Colonic mucosa (tissue), 4 donors: ENCODE data around the gene ADAD2. TPM values are rescaled to one million over a fixed set of nuclear protein-coding genes. Genes with fewer than 3 reads are reported as not detected.

ENCODE experiments used
- DNase-seq: peaks from one replicate; pipeline ENCODE4 v3.0.0-alpha.2; 2020
- H3K27ac ChIP-seq: fragments of 200-600 bp; one replicate; pipeline ENCODE4 v1.8.0; 2021
- H3K27me3 ChIP-seq: fragments of 200-600 bp; one replicate; pipeline ENCODE4 v1.8.0; 2021
- H3K36me3 ChIP-seq: fragments of 200-600 bp; one replicate; pipeline ENCODE4 v1.8.0; 2021
- H3K4me1 ChIP-seq: fragments of 200-600 bp; one replicate; pipeline ENCODE4 v1.8.0; 2021; ENCODE audit warnings: mild to moderate bottlenecking
- H3K4me3 ChIP-seq: fragments of 200-600 bp; one replicate; pipeline ENCODE4 v1.8.0; 2021
- H3K9ac ChIP-seq, 2 donors: one replicate each; pipeline ENCODE4 v1.7.0; 2013; ENCODE audit warnings: control low read depth in 2 of 2, low read depth in 2 of 2, low read length in 2 of 2
- H3K9me3 ChIP-seq: fragments of 200-600 bp; one replicate; pipeline ENCODE4 v1.8.0; 2021
- intact Hi-C: fragments of 100-400 bp; cut with DNase I; formaldehyde crosslinking; loops from one replicate; pipeline ENCODE4 v1.14.1; 2022
- total RNA-seq, 2 donors: library from RNA; stranded (reverse); fragmentation: NEBNext Ultra II Directional in 1 of 2; extraction: Animal tissue kit (Norgen Biotek cat#: 25700) in 1 of 2; gene quantifications; one replicate each; pipeline ENCODE4 v1.2.1, GENCODE V29; 2021
- TF ChIP-seq, protein P1 (sequence below): fragments of 200-600 bp; IDR thresholded peaks from one replicate; pipeline ENCODE4 v1.8.0; 2022; ENCODE audit warnings: antibody characterized with exemption, mild to moderate bottlenecking
- donor health status: healthy.
- donor health status: DM: no; HTN: no; CAD: no.
- donor health status: DM: no; HTN: no; CAD: no.

ADAD2 gene
- total RNA-seq, 2 donors from 2014 or later: not detected

DNA sequence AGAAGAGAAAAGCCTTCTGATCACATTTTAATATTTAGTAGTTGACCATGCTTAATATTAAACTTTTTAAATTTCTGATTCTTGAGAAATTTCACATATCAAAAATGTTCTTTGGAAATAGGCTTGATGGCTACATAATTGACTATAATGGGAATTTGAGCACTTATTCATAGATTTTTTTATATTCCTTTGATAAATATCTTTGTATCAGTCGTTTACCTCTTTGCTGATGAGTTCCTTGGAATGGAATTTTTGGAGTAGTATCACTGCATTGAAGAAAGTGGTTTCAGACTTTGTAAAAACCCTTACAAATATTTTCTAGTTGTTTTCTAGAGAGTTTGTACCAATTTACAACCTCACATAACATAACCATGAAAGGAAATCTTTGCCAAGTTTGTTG lies 31.2 kb upstream of the ADAD2 start:
- H3K9me3 ChIP-seq: no peaks in the 10 kb centered on the region
- H3K27ac ChIP-seq: no peak overlapping the region
- no peaks in the 10 kb centered on the region for H3K4me1 ChIP-seq
- DNase-seq: no peak
- intact Hi-C loops: no loop called here
- no peaks in the 10 kb centered on the region for H3K36me3 ChIP-seq
- no peak overlapping the region for H3K9ac ChIP-seq
- no peaks in the 10 kb centered on the region for H3K27me3 ChIP-seq
- no peak overlapping the region for H3K4me3 ChIP-seq
- TF ChIP-seq, protein P1, sequence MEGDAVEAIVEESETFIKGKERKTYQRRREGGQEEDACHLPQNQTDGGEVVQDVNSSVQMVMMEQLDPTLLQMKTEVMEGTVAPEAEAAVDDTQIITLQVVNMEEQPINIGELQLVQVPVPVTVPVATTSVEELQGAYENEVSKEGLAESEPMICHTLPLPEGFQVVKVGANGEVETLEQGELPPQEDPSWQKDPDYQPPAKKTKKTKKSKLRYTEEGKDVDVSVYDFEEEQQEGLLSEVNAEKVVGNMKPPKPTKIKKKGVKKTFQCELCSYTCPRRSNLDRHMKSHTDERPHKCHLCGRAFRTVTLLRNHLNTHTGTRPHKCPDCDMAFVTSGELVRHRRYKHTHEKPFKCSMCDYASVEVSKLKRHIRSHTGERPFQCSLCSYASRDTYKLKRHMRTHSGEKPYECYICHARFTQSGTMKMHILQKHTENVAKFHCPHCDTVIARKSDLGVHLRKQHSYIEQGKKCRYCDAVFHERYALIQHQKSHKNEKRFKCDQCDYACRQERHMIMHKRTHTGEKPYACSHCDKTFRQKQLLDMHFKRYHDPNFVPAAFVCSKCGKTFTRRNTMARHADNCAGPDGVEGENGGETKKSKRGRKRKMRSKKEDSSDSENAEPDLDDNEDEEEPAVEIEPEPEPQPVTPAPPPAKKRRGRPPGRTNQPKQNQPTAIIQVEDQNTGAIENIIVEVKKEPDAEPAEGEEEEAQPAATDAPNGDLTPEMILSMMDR: no peak

DNA sequence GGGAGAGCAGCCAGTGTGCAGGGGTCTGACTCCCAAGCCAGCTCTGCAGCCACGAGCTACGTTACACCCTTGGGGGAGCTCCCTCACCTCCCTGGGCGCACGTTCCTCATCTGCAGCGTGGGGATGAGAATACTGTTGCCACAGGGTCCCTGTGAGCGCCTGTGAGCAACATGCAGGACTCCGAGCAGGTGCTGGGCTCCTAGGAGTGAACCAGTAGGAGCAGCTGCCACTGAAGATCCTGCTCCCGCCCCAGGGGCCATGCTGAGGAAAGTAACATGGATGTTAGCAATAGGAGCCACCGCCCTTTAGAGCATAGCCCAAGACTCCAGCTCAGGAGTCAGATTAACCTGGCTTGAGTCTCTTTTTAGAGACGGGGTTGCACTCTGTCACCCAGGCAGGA lies 29.9 kb upstream of the ADAD2 start:
- intact Hi-C loops: no loop called here
- DNase-seq: no peak

DNA sequence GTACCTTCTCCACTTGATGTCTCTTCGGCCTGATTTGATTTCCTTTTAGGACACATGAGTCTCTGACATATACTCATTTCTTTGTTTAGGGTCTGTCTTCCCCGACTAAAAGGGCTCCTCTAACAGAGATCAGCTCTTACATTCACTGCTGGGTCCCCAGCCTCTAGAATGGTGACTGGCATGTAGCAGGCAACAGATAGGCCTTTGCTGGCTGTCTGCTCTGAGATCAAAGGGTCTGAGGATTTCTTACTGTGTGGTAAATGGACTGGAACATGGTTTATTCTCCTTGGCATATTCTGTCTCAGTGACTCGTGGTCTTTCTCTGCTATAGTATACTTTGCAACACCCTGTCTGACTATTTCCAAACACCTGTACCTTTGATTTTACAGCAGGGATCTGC lies 29.2 kb upstream of the ADAD2 start:
- H3K4me1 ChIP-seq: no peaks in the 10 kb centered on the region
- no peak overlapping the region for H3K4me3 ChIP-seq
- no peaks in the 10 kb centered on the region for H3K27me3 ChIP-seq
- H3K36me3 ChIP-seq: no peaks in the 10 kb centered on the region
- H3K27ac ChIP-seq: no peak overlapping the region
- H3K9ac ChIP-seq: no peak overlapping the region
- no peak for DNase-seq
- intact Hi-C loops: no loop called here
- no peaks in the 10 kb centered on the region for H3K9me3 ChIP-seq
- TF ChIP-seq, protein P1: no peak

More for the DNA sequence above, 29.9 kb upstream of the ADAD2 start:
- no peak overlapping the region for H3K9ac ChIP-seq
- no peak overlapping the region for H3K4me3 ChIP-seq
- no peaks in the 10 kb centered on the region for H3K4me1 ChIP-seq
- H3K36me3 ChIP-seq: no peaks in the 10 kb centered on the region
- no peak overlapping the region for H3K27ac ChIP-seq
- H3K9me3 ChIP-seq: no peaks in the 10 kb centered on the region
- no peaks in the 10 kb centered on the region for H3K27me3 ChIP-seq
- TF ChIP-seq, protein P1: no peak

DNA sequence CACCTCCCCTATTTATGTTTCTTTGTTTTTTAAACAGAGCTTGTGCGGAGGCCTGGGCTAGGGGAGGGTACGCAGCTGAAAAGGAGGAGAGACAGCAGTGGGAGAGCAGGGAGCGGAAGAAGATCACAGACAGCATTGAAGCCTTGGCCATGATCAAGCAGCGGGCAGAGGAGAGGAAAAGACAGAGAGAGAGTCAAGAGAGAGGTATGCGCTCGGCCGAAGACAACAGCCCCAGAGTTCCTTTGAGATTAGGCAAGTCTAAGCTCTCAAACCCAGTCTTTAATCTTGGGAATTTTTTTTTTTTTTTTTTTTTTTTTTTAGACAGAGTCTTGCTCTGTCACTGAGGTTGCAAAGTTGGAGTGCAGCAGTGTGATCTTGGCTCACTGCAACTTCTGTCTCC lies 25.2 kb upstream of the ADAD2 start:
- no peaks in the 10 kb centered on the region for H3K4me1 ChIP-seq
- no peaks in the 10 kb centered on the region for H3K9me3 ChIP-seq
- no peak overlapping the region for H3K9ac ChIP-seq
- H3K27me3 ChIP-seq: no peaks in the 10 kb centered on the region
- TF ChIP-seq, protein P1: no peak
- H3K4me3 ChIP-seq: no peak overlapping the region
- H3K27ac ChIP-seq: no peak overlapping the region
- H3K36me3 ChIP-seq: no peaks in the 10 kb centered on the region
- no peak for DNase-seq
- intact Hi-C loops: no loop called here

DNA sequence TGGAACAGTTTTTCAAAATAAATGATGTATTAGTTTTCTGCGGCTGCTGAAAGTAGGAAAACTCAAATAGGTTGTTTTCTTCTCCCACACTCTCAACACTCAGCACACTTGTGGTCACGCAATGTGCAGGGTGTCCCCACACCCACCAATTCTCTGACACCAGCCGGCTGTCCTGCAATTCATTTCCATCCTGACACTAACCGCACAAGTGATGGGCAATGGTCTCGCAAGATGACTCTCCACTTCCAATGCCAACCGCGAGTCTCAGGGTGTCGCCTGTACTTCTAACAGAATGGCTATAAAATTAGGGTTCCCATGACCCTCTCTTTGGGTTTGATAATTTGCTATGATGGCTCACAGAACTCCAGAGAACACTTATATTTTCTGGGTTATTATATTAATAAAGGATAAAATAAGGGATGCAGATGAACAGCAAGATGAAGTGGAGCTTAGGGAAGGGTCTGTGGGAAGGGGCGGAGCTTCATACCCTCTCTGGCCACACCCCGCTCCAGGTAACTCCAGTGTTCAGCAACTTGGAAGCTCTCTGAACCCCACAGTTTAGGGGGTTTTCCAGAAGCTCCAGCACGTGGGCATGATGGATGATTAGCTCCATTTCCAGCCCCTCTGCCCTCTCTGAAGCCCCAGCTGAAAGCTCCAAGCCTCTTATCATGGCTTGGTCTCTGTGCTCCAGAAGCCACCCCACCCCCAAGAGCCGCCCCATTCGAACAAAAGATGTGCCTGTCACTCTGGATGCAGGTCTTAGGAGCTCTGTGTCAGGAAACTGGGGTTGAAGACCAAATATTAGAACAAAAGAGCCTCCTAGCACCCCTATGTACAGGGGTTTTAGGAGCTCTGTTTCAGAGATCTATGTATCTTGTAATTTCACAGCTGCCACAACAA lies 23.9 kb upstream of the ADAD2 start:
- H3K9me3 ChIP-seq: no peaks in the 10 kb centered on the region
- DNase-seq: no peak
- H3K9ac ChIP-seq: no peak overlapping the region
- H3K4me3 ChIP-seq: no peak overlapping the region
- H3K36me3 ChIP-seq: no peaks in the 10 kb centered on the region
- H3K4me1 ChIP-seq: no peaks in the 10 kb centered on the region
- intact Hi-C loops: no loop called here
- H3K27me3 ChIP-seq: no peaks in the 10 kb centered on the region
- H3K27ac ChIP-seq: no peak overlapping the region
- TF ChIP-seq, protein P1: no peak
